MM.1S (cell line): ENCODE data around the gene ADAMTS13.

Source experiments
- CTCF ChIP-seq: fragments of 300-600 bp; sonication (generic); IDR thresholded peaks from 2 replicates; pipeline ENCODE4 v1.5.1; 2016; ENCODE audit warnings: antibody characterized with exemption, low read length, mixed read lengths
- EZH2 ChIP-seq: fragments of 300-600 bp; sonication (generic); optimal IDR thresholded peaks from 2 replicates; pipeline ENCODE3; 2017; ENCODE audit warnings: low read depth, mild to moderate bottlenecking, antibody characterized with exemption, low read length, mixed read lengths

- TF ChIP-seq CTCF (no peak), EZH2 (no peak)
Observed at GRCh38 chr9:133474215-133474614, 52.0 kb downstream of the ADAMTS13 start.
